Measurements from ENCODE around the gene ANP32E. TPM values are rescaled to one million over a fixed set of nuclear protein-coding genes. Genes with fewer than 3 reads are reported as not detected.

ANP32E gene
- total RNA-seq (2014; rRNA removed; shearing (Covaris generic); ENCODE audit: low replicate concordance) = 43.2 and 77.4 TPM in 2 replicates

DNA sequence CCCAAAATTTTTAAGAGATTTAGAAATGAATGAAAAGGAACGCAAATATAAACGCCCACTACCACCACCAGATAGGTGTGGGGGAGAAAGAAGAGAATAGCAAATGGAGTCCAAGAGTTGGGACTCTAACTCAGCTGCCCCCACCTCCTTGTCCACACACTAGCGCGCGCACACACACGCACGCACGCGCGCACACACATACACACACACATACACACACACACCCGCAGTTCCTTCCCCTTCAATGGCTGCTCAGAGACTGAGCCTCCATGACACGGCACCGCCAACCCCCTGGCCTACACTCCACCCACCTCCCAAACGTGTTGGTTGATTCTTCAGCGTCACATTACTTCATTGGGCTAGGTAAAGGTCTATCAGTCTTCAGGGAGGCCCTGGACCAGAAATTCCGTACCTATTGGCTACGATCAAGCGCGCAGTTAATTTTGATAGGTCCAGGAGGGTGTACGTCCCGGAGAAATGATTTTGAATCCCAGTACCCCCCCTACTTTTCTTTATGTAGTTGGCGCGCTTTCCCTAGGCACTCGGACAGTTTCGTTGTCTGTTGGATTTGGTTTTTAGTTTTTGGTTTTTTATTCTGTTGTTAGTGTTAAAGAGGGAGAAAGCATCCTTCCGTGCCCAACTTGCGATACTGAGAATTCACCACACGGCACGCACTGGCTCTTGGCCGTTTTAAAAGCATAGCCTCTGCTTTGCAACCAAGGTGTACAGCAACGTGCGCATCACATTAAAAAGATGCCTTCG is at the start of gene ANP32E:
TSS of gene ANP32E (minus strand) at position 261 of the 762 bp plus-strand sequence. CDS start 326 bp downstream, outside the sequence.
- Histone ChIP-seq H3K36me3 (ENCODE audit: insufficient read depth, low read length) (peaks cover 8% of the 10 kb centered on the region; the same call in 1 of the 2 replicates), H3K27ac (ENCODE audit: low read length) (peak within 1 kb of the TSS; percentile 95), H2AFZ (ENCODE audit: low read length) (peak within 1 kb of the TSS; percentile 42), H3K4me2 (ENCODE audit: low read depth, low read length, poor library complexity, severe bottlenecking) (peak within 1 kb of the TSS; percentile 99), H4K20me1 (ENCODE audit: insufficient read depth, low read depth, low read length) (no peaks in the 10 kb centered on the region), H3K9me3 (ENCODE audit: low read length) (no peaks in the 10 kb centered on the region), H3K4me1 (ENCODE audit: low read length) (peaks cover 23% of the 10 kb centered on the region), H3K79me2 (ENCODE audit: low read length) (peaks cover 45% of the 10 kb centered on the region), H3K9me2 (replicated peaks; ENCODE audit: insufficient read depth, low read length) (no peaks in the 10 kb centered on the region), H3K27me3 (ENCODE audit: low read length) (no peaks in the 10 kb centered on the region), H3K9ac (ENCODE audit: low read length) (peak within 1 kb of the TSS; percentile 99), H3K4me3 (ENCODE audit: low read length) (peak within 1 kb of the TSS; percentile 98)
- peak; percentile 99 for DNase-seq

DNA sequence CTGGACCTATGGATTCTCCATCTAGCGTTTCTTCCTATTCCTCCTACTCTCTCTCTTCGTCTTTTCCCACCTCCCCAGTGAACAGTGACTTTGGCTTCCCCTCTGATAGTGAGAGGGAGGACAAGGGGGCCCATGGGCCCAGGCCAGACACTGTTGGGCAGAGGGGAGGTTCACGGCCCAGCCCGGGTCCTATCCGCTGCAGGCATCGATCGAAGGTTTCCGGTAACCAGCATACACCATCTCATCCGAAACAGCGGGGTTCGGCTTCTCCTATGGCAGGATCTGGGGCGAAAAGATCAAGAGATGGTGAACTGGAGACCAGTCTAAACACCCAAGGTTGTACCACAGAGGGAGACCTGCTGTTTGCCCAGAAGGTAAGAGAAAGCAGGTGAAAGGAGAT is 47.3 kb upstream of the ANP32E start:
- H3K4me1 ChIP-seq (ENCODE audit: low read length) = peaks cover 10% of the 10 kb centered on the region; the same call in 1 of the 2 replicates
- no peak overlapping the region for H3K4me3 ChIP-seq (ENCODE audit: low read length)
- no peaks in the 10 kb centered on the region for H3K9me2 ChIP-seq (replicated peaks; ENCODE audit: insufficient read depth, low read length)
- no peaks in the 10 kb centered on the region for H4K20me1 ChIP-seq (ENCODE audit: insufficient read depth, low read depth, low read length)
- H3K9me3 ChIP-seq (ENCODE audit: low read length) = no peaks in the 10 kb centered on the region
- no peaks in the 10 kb centered on the region for H3K36me3 ChIP-seq (ENCODE audit: insufficient read depth, low read length)
- DNase-seq = no peak
- H3K27ac ChIP-seq (ENCODE audit: low read length) = no peak overlapping the region
- no peaks in the 10 kb centered on the region for H3K27me3 ChIP-seq (ENCODE audit: low read length)
- no peaks in the 10 kb centered on the region for H3K79me2 ChIP-seq (ENCODE audit: low read length)
- H3K4me2 ChIP-seq (ENCODE audit: low read depth, low read length, poor library complexity, severe bottlenecking) = no peak overlapping the region
- no peak overlapping the region for H3K9ac ChIP-seq (ENCODE audit: low read length)
- no peak overlapping the region for H2AFZ ChIP-seq (ENCODE audit: low read length)

DNA sequence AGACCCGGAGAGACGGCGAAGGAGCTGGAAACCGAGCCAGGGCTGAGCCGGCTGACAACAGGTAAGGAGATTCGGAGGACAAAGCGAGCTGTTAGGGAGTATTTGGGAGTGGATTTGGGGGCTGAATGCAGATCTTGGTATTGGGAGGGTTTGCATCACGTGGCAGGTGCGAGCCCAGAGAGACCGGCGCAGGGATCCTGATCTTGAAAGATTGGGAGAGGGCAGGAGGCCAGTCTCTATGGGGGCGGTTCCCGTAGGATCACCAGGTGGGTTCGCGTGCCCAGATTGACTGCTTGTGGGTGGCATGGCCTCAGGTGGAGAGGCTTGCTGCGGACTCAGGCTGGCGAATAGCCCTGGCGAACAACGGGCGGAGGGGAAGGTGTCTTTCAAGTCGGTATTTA is 46.6 kb upstream of the ANP32E start:
- Histone ChIP-seq H3K4me1 (ENCODE audit: low read length) (peaks cover 10% of the 10 kb centered on the region; the same call in 1 of the 2 replicates), H3K9me2 (replicated peaks; ENCODE audit: insufficient read depth, low read length) (no peaks in the 10 kb centered on the region), H3K9ac (ENCODE audit: low read length) (no peak overlapping the region), H3K27me3 (ENCODE audit: low read length) (no peaks in the 10 kb centered on the region), H3K27ac (ENCODE audit: low read length) (no peak overlapping the region), H3K79me2 (ENCODE audit: low read length) (no peaks in the 10 kb centered on the region), H3K9me3 (ENCODE audit: low read length) (no peaks in the 10 kb centered on the region), H3K4me3 (ENCODE audit: low read length) (no peak overlapping the region), H2AFZ (ENCODE audit: low read length) (no peak overlapping the region), H4K20me1 (ENCODE audit: insufficient read depth, low read depth, low read length) (no peaks in the 10 kb centered on the region), H3K4me2 (ENCODE audit: low read depth, low read length, poor library complexity, severe bottlenecking) (no peak overlapping the region), H3K36me3 (ENCODE audit: insufficient read depth, low read length) (no peaks in the 10 kb centered on the region)
- no peak for DNase-seq

GRCh38 chr1:150281758-150282557 is 46.0 kb upstream of the ANP32E start, which contains the start of gene CIART:
Gene CIART, plus strand, starts transcription at chr1:150282554. Its CDS starts 714 bp downstream, at chr1:150283268.
- peak; percentile 74 for DNase-seq
- no peak within 1 kb of the TSS for H3K4me3 ChIP-seq (ENCODE audit: low read length)
- no peaks in the 10 kb centered on the region for H3K36me3 ChIP-seq (ENCODE audit: insufficient read depth, low read length)
- H3K9me3 ChIP-seq (ENCODE audit: low read length) = no peaks in the 10 kb centered on the region
- no peaks in the 10 kb centered on the region for H3K79me2 ChIP-seq (ENCODE audit: low read length)
- no peaks in the 10 kb centered on the region for H3K9me2 ChIP-seq (replicated peaks; ENCODE audit: insufficient read depth, low read length)
- H3K4me1 ChIP-seq (ENCODE audit: low read length) = peaks cover 10% of the 10 kb centered on the region; the same call in 1 of the 2 replicates
- H3K27me3 ChIP-seq (ENCODE audit: low read length) = no peaks in the 10 kb centered on the region
- no peak within 1 kb of the TSS for H3K27ac ChIP-seq (ENCODE audit: low read length)
- no peak within 1 kb of the TSS for H2AFZ ChIP-seq (ENCODE audit: low read length)
- peak within 1 kb of the TSS; percentile 18 for H3K4me2 ChIP-seq (ENCODE audit: low read depth, low read length, poor library complexity, severe bottlenecking)
- no peaks in the 10 kb centered on the region for H4K20me1 ChIP-seq (ENCODE audit: insufficient read depth, low read depth, low read length)
- no peak within 1 kb of the TSS for H3K9ac ChIP-seq (ENCODE audit: low read length)

- H3K9me2 ChIP-seq (replicated peaks; ENCODE audit: insufficient read depth, low read length) = no peaks in the 10 kb centered on the region
- peak; percentile 89 for DNase-seq
- H3K27me3 ChIP-seq (ENCODE audit: low read length) = no peaks in the 10 kb centered on the region
- no peaks in the 10 kb centered on the region for H3K9me3 ChIP-seq (ENCODE audit: low read length)
- H3K79me2 ChIP-seq (ENCODE audit: low read length) = no peaks in the 10 kb centered on the region
- H4K20me1 ChIP-seq (ENCODE audit: insufficient read depth, low read depth, low read length) = no peaks in the 10 kb centered on the region
- no peak overlapping the region for H3K4me3 ChIP-seq (ENCODE audit: low read length)
- H3K36me3 ChIP-seq (ENCODE audit: insufficient read depth, low read length) = no peaks in the 10 kb centered on the region
- H3K4me2 ChIP-seq (ENCODE audit: low read depth, low read length, poor library complexity, severe bottlenecking) = peak overlapping the region; percentile 18
- H3K9ac ChIP-seq (ENCODE audit: low read length) = no peak overlapping the region
- peaks cover 10% of the 10 kb centered on the region; the same call in 1 of the 2 replicates for H3K4me1 ChIP-seq (ENCODE audit: low read length)
- no peak overlapping the region for H3K27ac ChIP-seq (ENCODE audit: low read length)
- no peak overlapping the region for H2AFZ ChIP-seq (ENCODE audit: low read length)
Measured at GRCh38 chr1:150281221-150281757, 45.4 kb upstream of the ANP32E start.

DNA sequence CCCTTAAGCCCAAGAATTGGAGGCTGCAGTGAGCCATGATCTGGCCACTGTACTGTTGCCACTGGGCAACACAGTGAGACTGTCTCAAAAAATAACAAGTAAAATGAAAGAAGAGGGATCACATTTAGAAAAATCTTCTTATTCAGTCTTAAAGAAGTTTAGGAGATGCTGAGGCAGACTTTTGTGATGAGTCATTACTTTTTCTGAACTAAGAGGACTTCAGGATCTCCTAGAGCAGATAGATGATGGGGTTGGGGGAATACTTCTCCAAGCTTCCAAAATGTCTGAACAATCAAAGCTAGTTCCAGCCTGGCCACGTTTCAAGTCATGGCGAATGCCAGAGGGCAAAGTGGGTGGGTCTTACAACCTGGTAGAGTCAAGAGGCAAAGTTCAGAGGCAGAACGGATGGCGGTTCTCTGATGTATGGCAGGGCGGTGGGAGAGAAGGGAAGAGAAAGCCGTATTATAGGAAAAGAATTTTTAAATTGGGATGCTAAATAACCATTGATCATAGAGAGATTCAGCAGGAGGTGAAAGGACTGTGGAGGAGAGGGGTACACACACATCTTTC is 44.3 kb upstream of the ANP32E start:
- H3K27ac ChIP-seq (ENCODE audit: low read length) = no peak overlapping the region
- H3K4me3 ChIP-seq (ENCODE audit: low read length) = no peak overlapping the region
- peaks cover 8% of the 10 kb centered on the region; the same call in 1 of the 2 replicates for H3K4me1 ChIP-seq (ENCODE audit: low read length)
- H3K36me3 ChIP-seq (ENCODE audit: insufficient read depth, low read length) = no peaks in the 10 kb centered on the region
- no peaks in the 10 kb centered on the region for H3K79me2 ChIP-seq (ENCODE audit: low read length)
- no peaks in the 10 kb centered on the region for H3K9me2 ChIP-seq (replicated peaks; ENCODE audit: insufficient read depth, low read length)
- no peaks in the 10 kb centered on the region for H3K9me3 ChIP-seq (ENCODE audit: low read length)
- H2AFZ ChIP-seq (ENCODE audit: low read length) = no peak overlapping the region
- H4K20me1 ChIP-seq (ENCODE audit: insufficient read depth, low read depth, low read length) = no peaks in the 10 kb centered on the region
- no peak overlapping the region for H3K4me2 ChIP-seq (ENCODE audit: low read depth, low read length, poor library complexity, severe bottlenecking)
- DNase-seq = no peak
- no peak overlapping the region for H3K9ac ChIP-seq (ENCODE audit: low read length)
- H3K27me3 ChIP-seq (ENCODE audit: low read length) = no peaks in the 10 kb centered on the region

DNA sequence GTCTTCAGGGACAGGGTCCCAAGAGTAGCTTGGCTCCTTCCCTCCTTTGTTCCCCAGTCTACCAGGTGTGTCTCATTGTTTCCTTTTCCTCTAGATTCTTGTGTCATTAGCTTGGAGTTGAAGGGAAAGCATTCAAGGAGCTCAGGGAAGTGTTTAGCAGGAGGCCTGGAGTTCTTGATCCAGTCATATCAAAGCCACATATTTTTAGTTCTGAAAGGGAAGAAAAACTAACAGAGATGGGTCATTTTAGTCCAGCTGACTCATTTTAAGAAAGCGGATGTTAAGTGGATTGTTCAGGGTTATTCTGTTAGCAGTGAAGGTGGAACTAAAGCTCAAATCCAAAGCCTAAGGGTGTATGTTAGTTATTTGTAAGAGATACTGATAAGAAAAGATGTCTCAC is 37.4 kb upstream of the ANP32E start:
- Histone ChIP-seq H2AFZ (ENCODE audit: low read length) (no peak overlapping the region), H3K4me1 (ENCODE audit: low read length) (peaks cover 28% of the 10 kb centered on the region), H3K36me3 (ENCODE audit: insufficient read depth, low read length) (no peaks in the 10 kb centered on the region), H3K9me2 (replicated peaks; ENCODE audit: insufficient read depth, low read length) (no peaks in the 10 kb centered on the region), H3K27ac (ENCODE audit: low read length) (no peak overlapping the region), H3K27me3 (ENCODE audit: low read length) (no peaks in the 10 kb centered on the region), H3K9ac (ENCODE audit: low read length) (peak overlapping the region; percentile 66), H3K4me2 (ENCODE audit: low read depth, low read length, poor library complexity, severe bottlenecking) (peak overlapping the region; percentile 81), H3K4me3 (ENCODE audit: low read length) (peak overlapping the region; percentile 68), H3K9me3 (ENCODE audit: low read length) (no peaks in the 10 kb centered on the region), H3K79me2 (ENCODE audit: low read length) (peaks cover 5% of the 10 kb centered on the region), H4K20me1 (ENCODE audit: insufficient read depth, low read depth, low read length) (no peaks in the 10 kb centered on the region)
- DNase-seq = no peak

All from Karpas-422 (cell line).